NCI-H2107 treated with DMSO at 0.1 percent for 48 hours (cell line): ENCODE measurements around the gene PTCD3.

ENCODE experiments used
- DNase-seq: peaks from one replicate; lab custom pipeline; 2025; ENCODE audit not compliant: unreplicated experiment; lab: John Stamatoyannopoulos, UW

Gene PTCD3

DNA sequence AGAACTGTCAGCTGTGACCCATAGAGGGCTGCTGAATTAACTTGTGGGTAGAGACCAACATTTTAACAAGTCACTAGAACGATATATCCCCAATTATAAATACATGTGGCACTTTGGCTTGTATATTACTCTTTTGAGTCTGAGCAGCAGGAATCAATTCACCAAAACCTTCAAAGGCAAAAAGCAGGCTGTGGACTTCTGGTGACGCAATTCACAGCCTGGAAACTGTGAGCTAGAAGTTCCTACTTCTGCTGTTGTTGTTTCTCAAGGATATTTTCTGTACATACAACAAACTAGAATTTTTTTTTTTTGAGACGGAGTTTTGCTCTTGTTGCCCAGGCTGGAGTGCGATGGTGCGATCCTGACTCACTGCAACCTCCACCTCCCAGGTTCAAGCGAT is 37.3 kb downstream of the PTCD3 start:
- no peak for DNase-seq

DNA sequence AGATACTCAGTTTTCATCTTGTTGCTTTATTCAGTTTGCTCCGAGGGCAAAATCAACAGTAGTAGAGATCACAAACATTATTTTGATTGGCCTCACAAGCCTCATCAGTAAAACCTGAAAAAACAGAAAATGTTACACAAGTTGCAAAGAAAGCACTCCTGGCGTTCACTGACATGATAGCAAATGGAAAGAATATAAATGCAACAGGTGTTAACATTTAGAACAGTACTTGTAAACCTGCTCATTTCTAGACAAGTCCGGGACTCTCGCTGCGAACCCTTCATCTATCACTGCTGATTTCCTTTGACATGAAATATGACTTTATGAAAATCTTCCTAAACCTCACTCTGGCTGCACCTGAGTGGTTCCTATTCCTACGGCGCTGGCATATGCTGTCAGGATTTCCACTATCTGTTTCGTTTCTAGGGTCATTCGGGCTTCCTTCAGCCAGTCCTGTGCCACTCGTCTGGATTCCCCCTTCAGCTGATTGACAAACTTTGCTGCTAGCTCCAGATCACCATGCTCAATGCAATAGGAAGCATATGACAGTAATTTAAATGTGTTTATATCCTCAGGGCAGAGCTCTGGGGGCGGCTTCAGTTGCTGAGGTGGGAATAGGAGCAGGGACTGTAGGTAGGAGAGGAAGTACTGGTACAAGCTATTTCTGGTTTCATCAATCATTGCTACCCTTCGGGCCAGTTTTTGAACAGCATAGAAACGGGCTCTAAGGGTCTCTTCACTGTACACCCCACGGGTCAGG is 38.1 kb downstream of the PTCD3 start:
- DNase-seq = no peak

DNA sequence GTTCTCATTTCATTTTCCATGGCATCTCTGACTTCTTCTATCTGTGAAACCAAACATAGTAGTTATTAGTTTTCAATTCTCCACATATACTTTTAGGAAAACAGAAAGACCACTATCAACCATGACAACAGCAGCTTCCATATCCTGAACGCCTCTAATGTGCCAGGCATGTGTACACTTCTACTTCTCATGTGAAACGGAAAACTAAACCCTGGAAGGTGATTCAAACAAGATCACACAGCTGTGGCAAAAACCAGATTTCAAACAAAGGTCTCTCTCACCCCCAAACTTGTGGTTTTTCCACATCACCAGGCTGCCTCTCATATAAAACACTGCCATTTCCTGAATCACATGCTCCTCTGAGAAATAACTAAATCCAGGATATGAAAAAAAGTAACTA is 41.8 kb downstream of the PTCD3 start:
- no peak for DNase-seq

DNA sequence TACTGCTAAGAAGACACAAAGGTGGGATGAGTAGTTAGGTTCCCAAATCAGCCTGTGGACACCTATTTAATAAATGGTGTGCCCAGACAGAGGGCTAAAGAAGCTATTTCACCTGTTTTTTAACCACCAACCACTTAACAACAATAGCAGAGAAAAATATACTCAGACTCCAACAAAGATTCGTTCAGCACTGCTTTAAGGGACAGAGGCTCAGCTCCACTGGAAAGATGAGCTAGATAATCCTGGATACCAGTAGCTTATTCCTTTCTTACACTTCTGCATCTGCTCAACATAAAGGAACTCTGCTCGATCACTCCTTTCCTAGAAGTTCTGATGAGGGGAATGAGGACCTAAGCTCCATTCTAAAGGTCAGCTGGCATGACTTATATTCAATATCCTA is 44.5 kb downstream of the PTCD3 start:
- DNase-seq = no peak

DNA sequence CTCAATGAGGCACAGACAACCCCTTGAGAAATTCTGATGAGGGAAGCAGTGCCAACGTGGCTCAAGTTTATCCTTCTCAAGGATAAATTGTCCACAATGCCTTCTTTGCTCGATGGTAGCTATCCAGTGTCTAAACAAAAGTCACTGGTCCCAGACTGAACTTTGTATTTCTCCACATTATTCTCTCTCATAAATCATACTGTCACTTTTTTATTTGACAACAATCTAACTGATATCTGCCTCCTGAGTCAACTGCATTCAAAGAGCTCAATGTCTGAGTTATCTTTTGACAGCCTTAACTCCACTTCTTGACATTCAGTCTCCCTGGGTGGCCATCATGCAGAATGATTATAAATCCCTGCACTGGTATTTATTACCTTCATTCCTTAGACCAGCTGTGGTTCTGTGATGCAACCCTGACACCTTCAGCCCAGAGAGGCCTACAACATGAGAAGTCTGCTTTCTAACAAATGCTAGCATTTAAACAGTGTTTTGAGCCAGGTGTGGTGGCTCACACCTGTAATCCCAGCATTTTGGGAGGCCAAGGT is 51.0 kb downstream of the PTCD3 start:
- no peak for DNase-seq

DNA sequence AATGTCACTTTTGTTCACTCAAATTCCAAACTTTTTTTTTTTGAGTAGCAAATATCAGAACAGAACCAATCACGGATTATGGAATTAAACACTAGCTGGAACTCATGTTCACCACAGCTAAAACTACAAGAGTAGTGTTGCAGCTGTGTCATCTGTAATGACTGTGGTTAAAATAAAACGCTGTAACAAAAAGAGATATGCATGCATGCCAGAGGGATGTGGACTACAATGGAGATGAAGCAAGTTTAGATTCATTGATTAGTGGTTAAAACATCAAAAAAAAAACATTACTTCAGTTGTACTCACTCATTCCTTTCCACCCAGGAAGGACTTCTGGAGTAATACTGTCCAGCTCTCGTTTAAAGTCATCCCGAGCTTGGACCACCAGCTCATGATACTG is 52.3 kb downstream of the PTCD3 start:
- no peak for DNase-seq

DNA sequence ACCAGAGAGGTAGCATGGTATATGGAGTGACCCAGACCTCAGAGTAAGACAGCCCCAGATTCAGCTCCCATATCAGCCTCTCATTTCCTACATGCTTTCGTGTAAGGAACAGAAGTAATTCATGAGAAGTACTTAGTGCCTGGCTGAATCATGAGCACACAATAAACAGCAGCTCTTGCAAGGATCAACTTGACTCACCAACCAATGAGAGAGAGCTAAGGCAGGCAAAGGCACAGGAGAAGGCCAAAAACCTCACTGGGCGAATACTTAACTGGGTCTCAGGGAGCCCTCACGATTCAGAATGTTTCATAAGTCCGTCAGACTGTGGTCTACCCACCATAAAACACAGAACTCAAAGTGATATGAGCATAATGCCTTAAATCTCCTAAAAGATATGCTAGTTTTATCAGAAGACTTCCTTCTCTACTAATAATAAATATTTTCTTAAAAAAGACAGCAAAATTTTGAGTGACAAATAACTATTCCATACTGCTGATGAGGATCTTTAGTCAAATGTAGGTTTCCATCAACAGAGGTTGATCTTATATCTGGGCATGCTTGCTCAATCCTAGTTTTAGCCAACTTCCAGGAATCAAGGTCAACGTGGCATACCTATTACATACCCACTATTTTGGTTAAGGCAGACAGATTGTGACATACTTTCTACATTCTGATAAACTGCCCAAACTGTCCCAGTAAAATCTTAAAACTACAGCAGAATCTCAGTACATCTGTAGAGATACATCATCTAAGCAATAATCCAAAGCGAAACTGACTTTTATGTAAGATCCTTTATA is 54.3 kb downstream of the PTCD3 start:
- DNase-seq = no peak

DNA sequence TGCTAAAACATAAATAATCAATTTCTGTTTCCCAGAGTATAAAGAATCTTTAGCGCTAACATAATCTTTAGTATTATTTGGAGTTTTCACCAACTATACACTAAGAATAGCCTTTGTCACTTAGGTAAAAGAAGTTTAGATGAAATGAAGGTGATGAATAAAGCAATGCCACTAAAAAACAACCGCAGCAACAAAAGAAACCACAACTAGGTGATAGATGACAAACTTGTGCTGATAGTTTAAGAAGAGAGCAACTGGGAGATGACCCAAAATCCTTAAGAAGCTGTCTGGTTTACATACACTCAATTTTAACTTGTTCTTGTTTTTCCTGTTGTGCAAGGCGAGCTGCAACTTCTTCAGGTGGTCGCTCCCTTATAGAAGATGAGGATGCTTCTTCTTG is 64.4 kb downstream of the PTCD3 start:
- no peak for DNase-seq

DNA sequence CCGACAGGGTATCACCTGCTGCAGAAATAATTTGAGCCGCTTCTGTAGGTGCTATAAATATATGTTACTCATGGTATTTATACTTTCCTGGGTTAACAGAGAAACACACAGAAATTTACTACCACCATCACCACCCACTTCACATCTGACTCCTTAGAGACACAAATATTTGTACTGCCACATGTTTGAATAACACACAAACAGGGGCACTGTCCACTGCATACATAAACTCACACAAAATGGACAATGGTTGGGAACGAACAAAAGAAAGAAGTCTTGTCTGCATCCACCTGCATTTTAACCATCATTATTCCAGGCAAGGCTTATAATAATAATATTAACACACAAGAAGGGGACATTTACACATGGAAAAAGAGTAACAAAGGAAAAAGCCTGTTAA is 65.3 kb downstream of the PTCD3 start:
- DNase-seq = no peak

DNA sequence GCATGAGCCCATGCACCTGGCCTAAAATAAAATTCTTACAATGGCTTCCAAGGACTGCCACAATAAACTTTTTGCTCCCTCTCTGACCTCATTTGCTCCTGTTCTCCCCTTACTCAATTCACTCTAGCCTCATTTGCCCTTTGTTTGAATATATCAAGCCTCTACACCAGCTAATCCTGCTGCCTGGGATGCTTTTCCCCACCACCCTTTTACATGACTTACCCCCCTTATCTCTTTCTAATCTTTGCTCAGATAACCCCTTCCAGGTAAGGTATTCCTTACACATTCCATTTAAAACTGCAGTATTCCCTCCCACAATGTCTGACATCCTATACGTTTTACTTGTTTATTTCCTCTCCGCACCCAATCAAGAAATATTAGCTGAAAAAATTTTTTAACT is 66.6 kb downstream of the PTCD3 start:
- no peak for DNase-seq

DNA sequence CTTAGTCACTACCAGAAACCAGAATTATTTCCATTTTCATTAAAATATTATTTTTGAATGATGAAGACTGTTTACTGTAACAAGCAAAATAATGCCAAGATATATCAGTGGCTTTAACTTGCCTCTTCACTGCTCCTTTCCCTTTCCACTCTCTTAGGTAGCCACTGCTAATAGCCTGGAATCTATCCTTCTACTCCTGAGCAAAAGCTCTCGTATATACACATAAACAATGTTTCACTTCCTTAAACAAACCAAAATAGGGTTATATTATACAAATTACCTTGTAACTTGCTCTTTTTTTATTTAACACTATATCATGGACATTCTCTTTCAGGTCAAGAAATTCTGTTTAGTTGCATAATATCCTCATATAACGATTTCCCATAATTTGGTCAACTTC is 68.4 kb downstream of the PTCD3 start:
- no peak for DNase-seq

DNA sequence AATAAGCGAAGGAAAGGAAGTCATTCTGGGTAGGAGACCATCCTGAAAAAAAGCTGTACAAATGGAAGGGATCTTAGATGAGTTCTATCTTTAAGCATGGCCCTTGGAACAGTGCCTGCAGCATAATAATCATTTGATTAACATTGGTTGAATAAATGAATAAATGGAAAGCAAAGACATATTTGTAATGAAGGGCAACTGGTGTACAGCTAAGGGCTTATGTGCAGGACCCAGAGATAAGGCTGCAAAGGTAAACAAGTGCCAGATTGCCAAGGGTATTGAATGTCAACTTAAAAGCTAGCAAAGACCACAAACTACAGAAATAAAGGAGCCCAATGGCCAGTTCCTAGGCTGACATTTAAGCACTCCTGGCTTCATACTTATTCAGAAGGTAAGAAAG is 69.8 kb downstream of the PTCD3 start:
- no peak for DNase-seq

DNA sequence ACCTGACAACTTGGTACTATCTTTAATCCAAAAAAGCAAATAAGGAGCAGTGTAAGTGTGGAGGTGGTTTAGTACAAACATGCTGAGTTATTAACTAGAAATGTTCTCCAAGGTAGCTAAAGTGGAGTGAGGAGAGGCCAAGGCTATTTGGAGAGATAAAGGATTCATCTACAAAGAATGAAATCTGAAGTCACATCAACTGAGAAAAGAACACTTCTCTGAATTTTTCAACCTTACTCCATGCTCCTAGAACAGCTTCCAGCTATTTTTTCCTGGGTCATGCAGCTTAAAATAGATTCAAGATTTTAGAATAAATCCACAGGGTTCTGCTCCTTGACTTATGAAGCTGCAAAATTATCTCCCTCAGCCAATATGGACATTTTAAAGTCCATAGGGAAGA is 70.6 kb downstream of the PTCD3 start:
- no peak for DNase-seq

DNA sequence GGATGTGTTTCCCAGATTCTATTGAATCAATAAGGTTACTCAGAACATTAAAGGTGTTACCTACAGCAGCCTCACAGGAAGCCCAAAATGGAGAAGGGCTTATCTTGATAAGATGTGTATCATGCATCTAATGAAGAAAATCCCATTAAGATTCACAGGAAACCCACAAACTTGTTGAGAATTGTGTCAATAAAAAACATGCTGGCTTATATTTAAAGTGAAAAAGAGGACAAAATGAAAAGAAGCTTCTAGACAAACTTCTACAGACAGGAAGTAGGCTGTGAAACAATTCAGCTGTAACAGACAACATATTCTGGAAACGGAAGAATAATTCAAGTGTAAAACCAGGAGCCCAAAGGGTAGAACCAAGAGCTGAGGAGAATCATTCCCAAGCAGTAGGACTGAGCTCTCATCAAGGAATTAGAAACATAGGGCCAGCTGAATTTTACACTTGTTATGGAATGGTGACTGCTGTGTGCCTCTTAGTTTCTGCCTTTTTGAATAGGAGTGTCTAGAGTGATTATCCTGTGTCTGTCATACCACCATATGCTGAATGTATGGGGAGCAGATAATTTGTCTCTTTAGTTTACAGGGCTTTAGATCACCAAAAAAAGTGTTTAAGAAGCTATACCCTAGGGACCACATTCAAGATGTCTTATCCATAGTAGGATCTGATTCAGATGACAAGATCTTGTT is 79.6 kb downstream of the PTCD3 start:
- no peak for DNase-seq

DNA sequence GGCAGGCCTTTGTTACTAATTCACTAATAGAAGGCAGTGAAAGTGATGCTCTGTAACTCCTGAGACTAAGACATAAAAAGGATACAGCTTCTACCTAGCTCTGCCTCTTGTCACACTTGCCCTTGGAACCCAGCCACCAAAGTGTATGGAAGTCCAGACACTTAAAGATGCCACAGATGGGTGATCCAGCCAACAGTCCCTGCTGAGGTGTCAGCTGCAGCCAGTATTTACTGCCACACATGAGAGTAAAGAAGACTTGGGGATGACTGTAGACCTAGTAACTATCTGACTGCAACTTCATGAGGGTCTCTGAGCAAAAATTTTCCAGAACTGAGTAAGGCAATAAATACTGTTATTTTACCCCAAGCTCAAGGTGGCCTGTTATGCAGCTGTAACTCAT is 80.4 kb downstream of the PTCD3 start:
- DNase-seq = no peak

DNA sequence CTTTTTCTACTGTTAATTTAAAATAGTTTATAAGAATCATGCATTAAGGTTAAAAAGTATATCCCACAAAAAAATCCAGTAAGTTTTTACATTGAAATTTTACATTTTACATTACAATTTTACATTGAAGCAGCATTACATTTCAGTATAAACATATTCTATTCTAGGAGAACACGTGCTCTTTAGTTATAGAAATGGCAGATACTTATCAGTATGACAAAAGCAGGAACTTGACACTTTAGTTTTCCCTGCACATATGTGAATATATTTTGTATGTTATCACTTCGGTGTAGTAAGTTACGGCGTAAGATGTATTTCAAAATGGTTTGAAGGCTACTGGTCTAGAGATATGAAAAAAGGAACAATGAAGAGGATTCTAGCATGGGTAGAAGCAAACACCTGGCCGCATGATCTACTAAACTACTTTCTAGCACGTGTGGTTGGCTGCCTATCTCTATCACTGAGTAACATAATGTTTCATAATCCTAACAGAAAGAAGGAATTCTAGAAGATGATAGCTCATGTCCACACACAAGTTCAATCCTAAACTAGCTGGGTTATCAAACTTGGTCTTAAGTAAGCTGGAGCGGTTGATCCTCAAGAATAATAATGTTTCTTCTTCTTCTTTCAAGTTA is 83.9 kb downstream of the PTCD3 start:
- no peak for DNase-seq
